GM12873 (cell line): Measurements from ENCODE around the gene PYGO2.

Source experiments
- CTCF ChIP-seq: IDR thresholded peaks from 2 replicates; pipeline ENCODE4 v1.5.1; 2012; ENCODE audit warnings: low read depth, mild to moderate bottlenecking, moderate library complexity, low read length, control low read depth; ENCODE audit not compliant: insufficient read depth; ENCODE audit errors: missing control alignments

The PYGO2 gene

GRCh38 chr1:154910851-154911250, 50.7 kb downstream of the PYGO2 start:
- TF ChIP-seq CTCF = no peak

GRCh38 chr1:154908937-154909336, 52.6 kb downstream of the PYGO2 start:
- TF ChIP-seq CTCF = no peak
